ENCODE data around the gene PPM1A.

- TF ChIP-seq CTCF (IDR thresholded peaks at IDR 0.05; ENCODE audit: low read depth, low read length) (no peak), MAX (IDR thresholded peaks at IDR 0.05; ENCODE audit: low read depth, low read length) (no peak), POLR2A (IDR thresholded peaks at IDR 0.05; ENCODE audit: extremely low read depth, insufficient read length) (no peak), MYC (IDR thresholded peaks at IDR 0.05; ENCODE audit: low read depth, low read length) (no peak)
Observed at GRCh38 chr14:60222820-60223219, 26.2 kb upstream of the PPM1A start.

Data from NB4 (cell line).